ENCODE results near the gene ADAM21.

DNA sequence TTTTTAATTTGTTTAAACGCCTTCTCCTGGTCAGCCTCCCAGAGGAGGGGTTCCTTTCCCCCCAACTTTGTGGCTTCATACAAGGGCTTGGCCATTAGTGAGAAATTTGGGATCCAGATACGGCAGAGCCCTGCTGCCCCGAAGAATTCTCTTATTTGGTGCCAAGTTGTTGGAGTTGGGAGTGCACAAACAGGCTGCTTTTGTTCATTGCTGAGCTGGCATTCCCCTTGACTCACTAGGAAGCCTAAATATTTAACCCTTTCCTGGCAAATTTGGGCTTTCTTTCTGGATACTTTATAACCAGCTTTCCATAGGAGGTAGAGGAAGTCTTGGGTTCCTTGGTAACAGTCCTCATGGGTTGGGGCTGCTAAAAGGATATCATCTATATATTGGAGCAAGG is 10.3 kb upstream of the ADAM21 start:
- TF ChIP-seq, protein P1, sequence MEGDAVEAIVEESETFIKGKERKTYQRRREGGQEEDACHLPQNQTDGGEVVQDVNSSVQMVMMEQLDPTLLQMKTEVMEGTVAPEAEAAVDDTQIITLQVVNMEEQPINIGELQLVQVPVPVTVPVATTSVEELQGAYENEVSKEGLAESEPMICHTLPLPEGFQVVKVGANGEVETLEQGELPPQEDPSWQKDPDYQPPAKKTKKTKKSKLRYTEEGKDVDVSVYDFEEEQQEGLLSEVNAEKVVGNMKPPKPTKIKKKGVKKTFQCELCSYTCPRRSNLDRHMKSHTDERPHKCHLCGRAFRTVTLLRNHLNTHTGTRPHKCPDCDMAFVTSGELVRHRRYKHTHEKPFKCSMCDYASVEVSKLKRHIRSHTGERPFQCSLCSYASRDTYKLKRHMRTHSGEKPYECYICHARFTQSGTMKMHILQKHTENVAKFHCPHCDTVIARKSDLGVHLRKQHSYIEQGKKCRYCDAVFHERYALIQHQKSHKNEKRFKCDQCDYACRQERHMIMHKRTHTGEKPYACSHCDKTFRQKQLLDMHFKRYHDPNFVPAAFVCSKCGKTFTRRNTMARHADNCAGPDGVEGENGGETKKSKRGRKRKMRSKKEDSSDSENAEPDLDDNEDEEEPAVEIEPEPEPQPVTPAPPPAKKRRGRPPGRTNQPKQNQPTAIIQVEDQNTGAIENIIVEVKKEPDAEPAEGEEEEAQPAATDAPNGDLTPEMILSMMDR (CRISPR knock-in tag; IDR thresholded peaks at IDR 0.05), result no peak
- no peak for TF ChIP-seq POLR2AphosphoS5 (IDR thresholded peaks at IDR 0.05; ENCODE audit: low read depth, low read length)
- no peak for TF ChIP-seq ZFX (CRISPR knock-in tag; IDR thresholded peaks at IDR 0.05; ENCODE audit: low read depth)
- no peak for TF ChIP-seq ELF1 (CRISPR knock-in tag; IDR thresholded peaks at IDR 0.05)
- TF ChIP-seq ZNF614 (CRISPR knock-in tag; IDR thresholded peaks at IDR 0.05; ENCODE audit: borderline replicate concordance), result no peak
- no peak for TF ChIP-seq CHD4 (IDR thresholded peaks at IDR 0.05; ENCODE audit: borderline replicate concordance, low read length)
- no peak for TF ChIP-seq CEBPB (IDR thresholded peaks at IDR 0.05; ENCODE audit: borderline replicate concordance, low read depth, low read length)
- no peak for TF ChIP-seq MAFF (IDR thresholded peaks at IDR 0.05; ENCODE audit: low read depth, low read length)
- TF ChIP-seq, protein P2, sequence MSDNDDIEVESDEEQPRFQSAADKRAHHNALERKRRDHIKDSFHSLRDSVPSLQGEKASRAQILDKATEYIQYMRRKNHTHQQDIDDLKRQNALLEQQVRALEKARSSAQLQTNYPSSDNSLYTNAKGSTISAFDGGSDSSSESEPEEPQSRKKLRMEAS (IDR thresholded peaks at IDR 0.05), result no peak
- TF ChIP-seq ZFP41 (CRISPR knock-in tag; IDR thresholded peaks at IDR 0.05; ENCODE audit: borderline replicate concordance), result no peak

Measured in HepG2 (cell line).